ENCODE measurements around the gene DUSP22.

GRCh38 chr6:313087-313486, 20.8 kb downstream of the DUSP22 start:
- TF ChIP-seq CTCF (IDR thresholded peaks at IDR 0.05) = no peak
- TF ChIP-seq POLR2A (IDR thresholded peaks at IDR 0.05) = no peak
- no peak for TF ChIP-seq EP300 (IDR thresholded peaks at IDR 0.05)
- peak in 1 of 3 donors; percentile 68 for TF ChIP-seq POLR2AphosphoS5 (IDR thresholded peaks at IDR 0.05)

All from stomach (tissue), 4 donors.